K562 (cell line): ENCODE data around the gene LYAR. TPM values are rescaled to one million over a fixed set of nuclear protein-coding genes. Genes with fewer than 3 reads are reported as not detected.

Experiments
- ATAC-seq: fragments of 200-7000 bp; cut with Tn5 transposase; 3 replicates; pipeline ENCODE4 v1.9.1; 2020; ENCODE audit warnings: moderate library complexity
- BruUV-seq: library from RNA; stranded (reverse); fragments of 400-500 nt; replicated peaks from 2 replicates; lab custom pipeline; 2021; lab: Mats Ljungman, UMichigan
- CTCF ChIA-PET: fragments of 300-600 bp; formaldehyde crosslinking; extraction: SDS; loops from one replicate; lab custom pipeline; 2021; ENCODE audit warnings: low intra/inter-chr PET ratio; lab: Yijun Ruan, JAX
- POLR2A ChIA-PET: fragments of 300-600, 350-650 bp; sonication (Branson Sonifier 250); formaldehyde crosslinking; extraction: SDS; loops from one replicate; lab custom pipeline; 2021; ENCODE audit warnings: antibody characterized with exemption, inconsistent platforms; lab: Yijun Ruan, JAX
- DNase-seq, 4 experiments: peaks; one replicate each; pipeline versions ENCODE4 v3.0.0 to v3.0.0-alpha.2; 2011 to 2018; ENCODE audit warnings: low spot score in 3 of 4, mixed read lengths in 3 of 4; ENCODE audit errors: extremely low read depth in 1 of 4
- FAIRE-seq: peaks from 2 replicates; lab custom pipeline; 2011; peaks lifted over from hg19 to GRCh38; lab: Jason Lieb, UNC
- H2AFZ ChIP-seq: 2 replicates; pipeline ENCODE4 v1.6.0; 2011; ENCODE audit warnings: low read depth, low read length, control low read depth, inconsistent platforms
- H3K27ac ChIP-seq: fragments of 200-600 bp; 3 replicates; pipeline ENCODE4 v1.8.0; 2011; ENCODE audit warnings: low read depth, mild to moderate bottlenecking, control low read depth, inconsistent platforms, low read length, moderate library complexity, mixed read lengths; ENCODE audit errors: extremely low read depth
- H3K27me3 ChIP-seq, 2 experiments: fragments of 300-600 bp in 1 of 2; 2 replicates in 1 of 2; 3 replicates in 1 of 2; pipeline versions ENCODE4 v1.6.0 to v1.8.0; 2011; ENCODE audit warnings: inconsistent platforms in 2 of 2, low read length in 2 of 2, mild to moderate bottlenecking in 1 of 2, mixed read lengths in 1 of 2, moderate library complexity in 1 of 2; ENCODE audit not compliant: control insufficient read depth in 2 of 2, insufficient read depth in 2 of 2
- H3K36me3 ChIP-seq: fragments of 300-600 bp; 3 replicates; pipeline ENCODE4 v1.8.0; 2011; ENCODE audit warnings: mild to moderate bottlenecking, low read length, inconsistent platforms; ENCODE audit not compliant: control insufficient read depth, insufficient read depth
- H3K4me1 ChIP-seq, 2 experiments: fragments of 200-600 bp in 1 of 2; replicated peaks in 1 of 2; 2 replicates in 1 of 2; 3 replicates in 1 of 2; pipeline versions ENCODE4 v1.5.1 to v1.8.0; 2011; ENCODE audit warnings: inconsistent platforms in 2 of 2, low read length in 2 of 2, mild to moderate bottlenecking in 1 of 2, mixed read lengths in 1 of 2, moderate library complexity in 1 of 2; ENCODE audit not compliant: control insufficient read depth in 2 of 2, insufficient read depth in 2 of 2
- H3K4me2 ChIP-seq: 2 replicates; pipeline ENCODE4 v1.6.1; 2011; ENCODE audit warnings: low read length, control low read depth, inconsistent platforms, mixed read lengths; ENCODE audit not compliant: insufficient read depth
- H3K4me3 ChIP-seq: fragments of 200-600 bp; sonication (generic), shearing (Covaris generic); 2 replicates; pipeline ENCODE4 v1.5.1; 2016; ENCODE audit warnings: control low read depth, inconsistent platforms
- H3K79me2 ChIP-seq: fragments of 200-600 bp; 3 replicates; pipeline ENCODE4 v1.8.0; 2011; ENCODE audit warnings: low read length, inconsistent platforms; ENCODE audit not compliant: control insufficient read depth, insufficient read depth
- H3K9ac ChIP-seq, 2 experiments: 2 replicates each; pipeline versions ENCODE4 v1.6.0 to v1.6.1; 2011; ENCODE audit warnings: low read depth in 2 of 2, low read length in 2 of 2, control low read depth in 1 of 2, inconsistent platforms in 1 of 2, mild to moderate bottlenecking in 1 of 2, mixed read lengths in 1 of 2; ENCODE audit not compliant: insufficient read depth in 1 of 2
- H3K9me1 ChIP-seq: one replicate; pipeline ENCODE4 v1.6.0; 2011; ENCODE audit warnings: inconsistent platforms, mild to moderate bottlenecking, low read length, moderate library complexity; ENCODE audit not compliant: control insufficient read depth, insufficient read depth
- H3K9me3 ChIP-seq: replicated peaks from 2 replicates; pipeline ENCODE4 v1.5.1; 2011; ENCODE audit warnings: low read depth, low read length, inconsistent platforms; ENCODE audit not compliant: control insufficient read depth, insufficient read depth
- H4K20me1 ChIP-seq: replicated peaks from 2 replicates; pipeline ENCODE4 v1.6.1; 2011; ENCODE audit warnings: low read length, inconsistent platforms, mixed read lengths; ENCODE audit not compliant: control insufficient read depth, insufficient read depth
- ESRRA ChIP-seq: fragments of 450-650 bp; IDR thresholded peaks from 2 replicates; pipeline ENCODE4 v1.6.1; 2014; ENCODE audit warnings: low read depth, mild to moderate bottlenecking, moderate library complexity, borderline replicate concordance
- HEY1 ChIP-seq: fragments of 250-450 bp; sonication (Bioruptor Pico); IDR thresholded peaks from 2 replicates; pipeline ENCODE4 v1.5.0; 2020; ENCODE audit warnings: mild to moderate bottlenecking, moderate library complexity, borderline replicate concordance
- LCOR ChIP-seq: sonication (generic); formaldehyde crosslinking; IDR thresholded peaks from 2 replicates; pipeline ENCODE4 v1.8.0; 2022; ENCODE audit warnings: mild to moderate bottlenecking, missing genetic modification reagents
- MTA3 ChIP-seq: fragments of 450-650 bp; formaldehyde crosslinking; IDR thresholded peaks from 2 replicates; pipeline ENCODE4 v1.6.1; 2017; ENCODE audit warnings: mild to moderate bottlenecking, borderline replicate concordance
- NCOA4 ChIP-seq: fragments of 450-650 bp; IDR thresholded peaks from 2 replicates; pipeline ENCODE4 v1.6.1; 2018; ENCODE audit warnings: mild to moderate bottlenecking; ENCODE audit not compliant: partially characterized antibody
- ZEB2 ChIP-seq: fragments of 450-650 bp; IDR thresholded peaks from 2 replicates; pipeline ENCODE4 v1.6.1; 2016
- ZHX1 ChIP-seq: fragments of 150-350 bp; conservative IDR thresholded peaks from 2 replicates; pipeline ENCODE4 v1.6.1; 2014; ENCODE audit warnings: low read length
- ZNF224 ChIP-seq: sonication (generic); formaldehyde crosslinking; IDR thresholded peaks from 2 replicates; pipeline ENCODE4 v1.8.0; 2022; ENCODE audit warnings: mild to moderate bottlenecking, missing genetic modification reagents
- ZNF431 ChIP-seq: sonication (generic); formaldehyde crosslinking; IDR thresholded peaks from 2 replicates; pipeline ENCODE4 v1.8.0; 2022; ENCODE audit warnings: mild to moderate bottlenecking, missing genetic modification reagents
- ZNF445 ChIP-seq: fragments of 250-450 bp; sonication (Bioruptor Pico); IDR thresholded peaks from 2 replicates; pipeline ENCODE4 v1.4.0; 2020; ENCODE audit warnings: low read depth, mild to moderate bottlenecking, moderate library complexity
- WGBS: fragments of 100-300 bp; shearing (Covaris generic); methylation state at CpG from one replicate; pipeline ENCODE4 v1.1.6; 2016; ENCODE audit warnings: low coverage, mixed read lengths; ENCODE audit not compliant: insufficient coverage; ENCODE audit errors: missing lambda C conversion rate; 5-methylcytosine and 5-hydroxymethylcytosine counted together
- in situ Hi-C: fragments of 300-500 bp; cut with MboI; formaldehyde crosslinking; loops from 4 replicates; pipeline ENCODE4 v1.15.0; 2018; ENCODE audit warnings: inconsistent platforms, mixed read lengths
- intact Hi-C: fragments of 100-400 bp; cut with micrococcal nuclease; formaldehyde crosslinking; loops from 2 replicates; pipeline ENCODE4 v1.14.2; 2022
- polyA plus RNA-seq, 8 experiments: library from polyadenylated mRNA; depleted of rRNA in 4 of 8; stranded (reverse) in 5 of 8; unstranded in 3 of 8; fragments of >200 nt; fragmentation: Nextera tagmentation in 2 of 8; fragmentation: Illumina TruSeq in 1 of 8; extraction: Ambion mirVana in 2 of 8; extraction: Trizol in 1 of 8; gene quantifications; 2 replicates each; pipeline versions ENCODE4 v1.2.1 to v1.2.3, GENCODE V29; 2011 to 2014; ENCODE audit warnings: inconsistent platforms in 1 of 8, missing spikeins in 1 of 8
- total RNA-seq, 7 experiments: library from RNA; depleted of rRNA in 6 of 7; stranded (reverse); fragments of >200 nt in 6 of 7; fragmentation: Illumina TruSeq in 2 of 7; extraction: Trizol in 2 of 7; gene quantifications; 2 replicates each; pipeline versions ENCODE4 v1.2.1 to v1.2.3, GENCODE V29; 2011 to 2021; ENCODE audit warnings: low replicate concordance in 1 of 7

LYAR gene
- total and polyA plus RNA-seq, 9 of the 15 experiments (the other 6 are each of a cell fraction or from before 2014, with no cell fraction given) = 28.3 to 172 (median 127) TPM

GRCh38 chr4:4330794-4331193 is 40.8 kb upstream of the LYAR start:
- FAIRE-seq = no peak
- no TSS peak for BruUV-seq
- 59% methylated on average over 5 of the region's 5 CpGs for WGBS
- 0 out of 4 replicates have a peak overlapping the region, but pooled peaks of 1 of the 2 experiments have one; percentile 31 for H3K9ac ChIP-seq
- H3K9me1 ChIP-seq = no peaks in the 10 kb centered on the region
- no peak for ATAC-seq
- no peak for TF ChIP-seq HEY1
- TF ChIP-seq LCOR (CRISPR knock-in tag) = no peak
- TF ChIP-seq MTA3 = no peak
- TF ChIP-seq ZNF445 (CRISPR knock-in tag) = no peak
- no peak for TF ChIP-seq ESRRA
- TF ChIP-seq ZNF224 (CRISPR knock-in tag) = no peak
- TF ChIP-seq ZHX1 = no peak
- TF ChIP-seq NCOA4 = no peak
- no peak for TF ChIP-seq ZEB2
- TF ChIP-seq ZNF431 (CRISPR knock-in tag) = no peak
- H4K20me1 ChIP-seq = no peaks in the 10 kb centered on the region
- no peaks in the 10 kb centered on the region for H3K9me3 ChIP-seq
- intact Hi-C loops (no loop called here), in situ Hi-C loops (no loop called here)
- no peaks in the 10 kb centered on the region for H3K79me2 ChIP-seq
- H3K4me3 ChIP-seq = no peak overlapping the region
- H2AFZ ChIP-seq = no peak overlapping the region; the same call in 1 of the 2 replicates
- H3K4me1 ChIP-seq = peaks cover 10 to 15% of the 10 kb centered on the region in 2 experiments; a peak in 4 of 5 replicates
- H3K4me2 ChIP-seq = no peak overlapping the region
- ChIA-PET POLR2A (interaction anchor here (0.9 to 1.7 kb wide), 2 partner anchors 9 to 12 kb away, joined by 3 to 4 read pairs; no protein-coding TSS in a partner anchor), CTCF (interaction anchor here (1.2 kb wide), 1 partner anchor 78 kb away, joined by 3 read pairs; no protein-coding TSS in a partner anchor)
- H3K27ac ChIP-seq = no peak overlapping the region
- H3K36me3 ChIP-seq = no peaks in the 10 kb centered on the region
- DNase-seq = no peak
- no peaks in the 10 kb centered on the region for H3K27me3 ChIP-seq
